A549 (cell line): ENCODE results near the gene BCL6.

Experiments used
- CTCF ChIP-seq: fragments of >200 bp; sonication (Bioruptor Twin); formaldehyde crosslinking; IDR thresholded peaks from 3 replicates; pipeline ENCODE4 v1.5.1; 2016
- EHMT2 ChIP-seq: fragments of 200-600 bp; sonication (generic); IDR thresholded peaks from 2 replicates; pipeline ENCODE4 v1.6.1; 2016; ENCODE audit warnings: antibody characterized with exemption, low read depth, mild to moderate bottlenecking, moderate library complexity
- EP300 ChIP-seq, 2 experiments: fragments of >200 bp; sonication (Bioruptor Twin); formaldehyde crosslinking; IDR thresholded peaks; 2 replicates in 1 of 2; 3 replicates in 1 of 2; pipeline ENCODE4 v1.6.1; 2016 to 2017
- ESRRA ChIP-seq: fragments of 150-350 bp; IDR thresholded peaks from 2 replicates; pipeline ENCODE4 v1.6.1; 2014; ENCODE audit warnings: mild to moderate bottlenecking, low read length, borderline replicate concordance
- JUN ChIP-seq, 2 experiments: fragments of >200 bp; sonication (Bioruptor Twin); formaldehyde crosslinking; IDR thresholded peaks; 2 replicates in 1 of 2; 3 replicates in 1 of 2; pipeline ENCODE4 v1.6.1; 2016 to 2017
- MAX ChIP-seq: IDR thresholded peaks from 2 replicates; pipeline ENCODE4 v1.6.1; 2012
- POLR2A ChIP-seq: IDR thresholded peaks from 2 replicates; pipeline ENCODE4 v1.6.1; 2012; ENCODE audit warnings: mild to moderate bottlenecking, low read length
- TF ChIP-seq, protein P1 (sequence below): fragments of 250-450 bp; sonication (Bioruptor Pico); IDR thresholded peaks from 2 replicates; pipeline ENCODE4 v1.5.0; 2021; ENCODE audit warnings: mild to moderate bottlenecking, moderate library complexity, borderline replicate concordance

DNA sequence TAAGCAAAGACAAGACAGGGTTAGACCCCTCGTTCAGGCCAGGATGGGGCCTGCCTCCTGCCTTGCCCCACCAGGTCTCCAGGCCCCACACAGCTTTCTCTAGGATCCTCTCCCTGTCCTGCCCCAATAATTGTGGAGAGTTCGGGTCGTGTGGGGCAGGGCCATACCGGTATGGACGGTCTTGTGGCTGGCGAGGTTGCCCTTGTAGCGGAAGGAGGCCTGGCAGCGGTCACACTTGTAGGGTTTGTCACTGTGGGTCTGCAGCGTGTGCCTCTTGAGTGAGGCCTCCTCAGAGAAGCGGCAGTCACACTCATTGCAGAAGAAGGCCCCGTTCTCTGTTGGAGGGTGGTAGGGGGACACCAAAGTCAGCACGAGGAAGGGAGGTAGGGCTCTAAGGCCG lies 18.7 kb downstream of the BCL6 start:
- TF ChIP-seq CTCF (no peak), JUN (IDR thresholded peaks at IDR 0.05) (no peak), EP300 (IDR thresholded peaks at IDR 0.05) (no peak), MAX (no peak), ESRRA (no peak), POLR2A (no peak), EHMT2 (no peak)
- TF ChIP-seq, protein P1, sequence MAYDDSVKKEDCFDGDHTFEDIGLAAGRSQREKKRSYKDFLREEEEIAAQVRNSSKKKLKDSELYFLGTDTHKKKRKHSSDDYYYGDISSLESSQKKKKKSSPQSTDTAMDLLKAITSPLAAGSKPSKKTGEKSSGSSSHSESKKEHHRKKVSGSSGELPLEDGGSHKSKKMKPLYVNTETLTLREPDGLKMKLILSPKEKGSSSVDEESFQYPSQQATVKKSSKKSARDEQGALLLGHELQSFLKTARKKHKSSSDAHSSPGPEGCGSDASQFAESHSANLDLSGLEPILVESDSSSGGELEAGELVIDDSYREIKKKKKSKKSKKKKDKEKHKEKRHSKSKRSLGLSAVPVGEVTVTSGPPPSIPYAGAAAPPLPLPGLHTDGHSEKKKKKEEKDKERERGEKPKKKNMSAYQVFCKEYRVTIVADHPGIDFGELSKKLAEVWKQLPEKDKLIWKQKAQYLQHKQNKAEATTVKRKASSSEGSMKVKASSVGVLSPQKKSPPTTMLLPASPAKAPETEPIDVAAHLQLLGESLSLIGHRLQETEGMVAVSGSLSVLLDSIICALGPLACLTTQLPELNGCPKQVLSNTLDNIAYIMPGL (CRISPR knock-in tag), result no peak
